ENCODE results near the gene DUXA. TPM values are rescaled to one million over a fixed set of nuclear protein-coding genes. Genes with fewer than 3 reads are reported as not detected.
"Not testable (repeated sequence)": the region's sequence is repeated elsewhere in the genome, so short reads cannot be mapped to it uniquely, and the experiment has no call there.

The DUXA gene
- total RNA-seq, 1 donor from 2014 or later = not detected

GRCh38 chr19:57123882-57124281 lies 43.4 kb downstream of the DUXA start:
- Mint-ChIP-seq H3K4me1 (ENCODE audit: low read depth, unreplicated experiment) (no peaks in the 10 kb centered on the region), H3K27me3 (ENCODE audit: unreplicated experiment) (peaks cover 4% of the 10 kb centered on the region), H3K4me3 (ENCODE audit: unreplicated experiment) (no peak overlapping the region), H3K36me3 (ENCODE audit: unreplicated experiment) (no peaks in the 10 kb centered on the region), H3K9me3 (ENCODE audit: unreplicated experiment) (peaks cover 8% of the 10 kb centered on the region), H3K27ac (ENCODE audit: unreplicated experiment) (no peak overlapping the region)
- no peak for DNase-seq
- TF ChIP-seq CTCF (IDR thresholded peaks at IDR 0.05; ENCODE audit: partially characterized antibody, unreplicated experiment) = no peak

- no peak for TF ChIP-seq CTCF (IDR thresholded peaks at IDR 0.05; ENCODE audit: partially characterized antibody, unreplicated experiment)
- Mint-ChIP-seq H3K9me3 (ENCODE audit: unreplicated experiment) (peaks cover 12% of the 10 kb centered on the region), H3K4me3 (ENCODE audit: unreplicated experiment) (no peak overlapping the region), H3K36me3 (ENCODE audit: unreplicated experiment) (no peaks in the 10 kb centered on the region), H3K4me1 (ENCODE audit: low read depth, unreplicated experiment) (no peaks in the 10 kb centered on the region), H3K27ac (ENCODE audit: unreplicated experiment) (no peak overlapping the region), H3K27me3 (ENCODE audit: unreplicated experiment) (no peaks in the 10 kb centered on the region)
- DNase-seq = no peak
Observed at GRCh38 chr19:57118848-57119247, 48.4 kb downstream of the DUXA start.

DNA sequence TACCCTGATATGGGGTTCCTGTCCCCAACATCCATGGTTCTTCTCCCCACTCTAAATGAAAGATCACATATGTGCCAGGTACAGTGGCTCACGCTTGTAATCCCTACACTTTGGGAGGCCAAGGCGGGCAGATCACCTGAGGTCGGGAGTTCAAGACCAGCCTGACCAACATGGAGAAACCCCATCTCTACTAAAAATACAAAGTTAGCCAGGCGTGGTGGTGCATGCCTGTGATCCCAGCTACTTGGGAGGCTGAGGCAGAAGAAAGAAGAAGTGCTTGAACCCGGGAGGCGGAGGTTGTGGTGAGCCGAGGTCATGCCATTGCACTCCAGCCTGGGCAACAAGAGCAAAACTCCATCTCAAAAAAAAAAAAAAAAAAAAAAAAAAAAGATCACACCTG lies 53.8 kb downstream of the DUXA start:
- not testable (repeated sequence) for H3K36me3 Mint-ChIP-seq (ENCODE audit: unreplicated experiment); DNase-seq; H3K4me3 Mint-ChIP-seq (ENCODE audit: unreplicated experiment); H3K27me3 Mint-ChIP-seq (ENCODE audit: unreplicated experiment); H3K4me1 Mint-ChIP-seq (ENCODE audit: low read depth, unreplicated experiment); H3K27ac Mint-ChIP-seq (ENCODE audit: unreplicated experiment)
- H3K9me3 Mint-ChIP-seq (ENCODE audit: unreplicated experiment) = peaks cover 12% of the 10 kb centered on the region

DNA sequence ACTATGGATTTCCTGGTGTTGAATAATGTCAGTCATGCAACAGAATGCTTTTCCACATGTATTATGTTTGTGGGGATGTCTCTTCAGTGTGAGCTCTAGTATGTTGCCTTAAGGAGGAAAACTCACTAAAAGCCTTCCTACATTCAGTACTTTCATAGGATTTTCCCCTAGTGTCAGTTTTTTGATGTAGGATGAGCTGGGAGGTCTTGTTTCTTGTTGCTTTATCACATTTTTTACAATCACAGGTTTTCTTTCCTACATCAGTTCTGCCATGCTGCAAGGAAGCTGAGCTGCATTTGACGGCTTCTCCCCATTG lies 56.0 kb downstream of the DUXA start:
- no peak overlapping the region for H3K4me3 Mint-ChIP-seq (ENCODE audit: unreplicated experiment)
- no peaks in the 10 kb centered on the region for H3K27me3 Mint-ChIP-seq (ENCODE audit: unreplicated experiment)
- DNase-seq = no peak
- no peak for TF ChIP-seq CTCF (IDR thresholded peaks at IDR 0.05; ENCODE audit: partially characterized antibody, unreplicated experiment)
- peaks cover 11% of the 10 kb centered on the region for H3K9me3 Mint-ChIP-seq (ENCODE audit: unreplicated experiment)
- H3K36me3 Mint-ChIP-seq (ENCODE audit: unreplicated experiment) = peaks cover 17% of the 10 kb centered on the region
- no peaks in the 10 kb centered on the region for H3K4me1 Mint-ChIP-seq (ENCODE audit: low read depth, unreplicated experiment)
- no peak overlapping the region for H3K27ac Mint-ChIP-seq (ENCODE audit: unreplicated experiment)

GRCh38 chr19:57110592-57111328 lies 56.5 kb downstream of the DUXA start:
- TF ChIP-seq CTCF (IDR thresholded peaks at IDR 0.05; ENCODE audit: partially characterized antibody, unreplicated experiment) = no peak
- peaks cover 11% of the 10 kb centered on the region for H3K9me3 Mint-ChIP-seq (ENCODE audit: unreplicated experiment)
- no peaks in the 10 kb centered on the region for H3K27me3 Mint-ChIP-seq (ENCODE audit: unreplicated experiment)
- no peak for DNase-seq
- peaks cover 17% of the 10 kb centered on the region for H3K36me3 Mint-ChIP-seq (ENCODE audit: unreplicated experiment)
- no peak overlapping the region for H3K4me3 Mint-ChIP-seq (ENCODE audit: unreplicated experiment)
- H3K27ac Mint-ChIP-seq (ENCODE audit: unreplicated experiment) = no peak overlapping the region
- no peaks in the 10 kb centered on the region for H3K4me1 Mint-ChIP-seq (ENCODE audit: low read depth, unreplicated experiment)

All from glutamatergic neuron (in vitro differentiated cells).